ENCODE data around the gene GFI1. TPM values are rescaled to one million over a fixed set of nuclear protein-coding genes. Genes with fewer than 3 reads are reported as not detected.
A peak's percentile ranks its signal among the peaks of the same experiment; 100 is the strongest.
"Not testable (repeated sequence)": the region's sequence is repeated elsewhere in the genome, so short reads cannot be mapped to it uniquely, and the experiment has no call there.

The GFI1 gene
- polyA plus RNA-seq, 6 donors from 2014 or later, result 0.11 to 0.23 (median 0.20) TPM; not detected in 3

- H3K4me3 Mint-ChIP-seq, result peak overlapping the region in 1 of 8 donors; percentile 33
- ATAC-seq (ENCODE audit: low read depth in 2 of 2) (no peak), DNase-seq (no peak)
- no peaks in the 10 kb centered on the region for H3K4me1 Mint-ChIP-seq
- H3K9me3 Mint-ChIP-seq, result no peaks in the 10 kb centered on the region
- no peaks in the 10 kb centered on the region for H3K27me3 Mint-ChIP-seq
- no peak overlapping the region for H3K27ac Mint-ChIP-seq
- no peaks in the 10 kb centered on the region for H3K36me3 Mint-ChIP-seq
Measured at GRCh38 chr1:92442351-92442750, 44.4 kb downstream of the GFI1 start.

- H3K9me3 Mint-ChIP-seq, result peaks cover 0 to 5% (median under 1%) of the 10 kb centered on the region in 7 donors
- H3K4me3 Mint-ChIP-seq, result no peak overlapping the region
- no peaks in the 10 kb centered on the region for H3K4me1 Mint-ChIP-seq
- ATAC-seq (ENCODE audit: low read depth in 2 of 2), result no peak
- no peak overlapping the region for H3K27ac Mint-ChIP-seq
- no peaks in the 10 kb centered on the region for H3K36me3 Mint-ChIP-seq
- H3K27me3 Mint-ChIP-seq, result no peaks in the 10 kb centered on the region
- no peak for DNase-seq
Measured at GRCh38 chr1:92441697-92442342, 44.9 kb downstream of the GFI1 start.

GRCh38 chr1:92441316-92441696, 45.4 kb downstream of the GFI1 start:
- H3K27me3 Mint-ChIP-seq, result no peaks in the 10 kb centered on the region
- H3K4me1 Mint-ChIP-seq, result no peaks in the 10 kb centered on the region
- ATAC-seq (ENCODE audit: low read depth in 2 of 2), result no peak
- peaks cover 0 to 8% (median 2%) of the 10 kb centered on the region in 7 donors for H3K9me3 Mint-ChIP-seq
- no peak overlapping the region for H3K4me3 Mint-ChIP-seq
- H3K27ac Mint-ChIP-seq, result no peak overlapping the region
- H3K36me3 Mint-ChIP-seq, result no peaks in the 10 kb centered on the region
- no peak for DNase-seq

- no peak for ATAC-seq (ENCODE audit: low read depth in 2 of 2)
Measured at GRCh38 chr1:92439291-92439690, 47.4 kb downstream of the GFI1 start.

GRCh38 chr1:92434572-92434971, 52.2 kb downstream of the GFI1 start:
- H3K36me3 Mint-ChIP-seq; H3K4me3 Mint-ChIP-seq; ATAC-seq (ENCODE audit: low read depth in 2 of 2); DNase-seq; H3K27ac Mint-ChIP-seq; H3K27me3 Mint-ChIP-seq; H3K4me1 Mint-ChIP-seq: not testable (repeated sequence)
- peaks cover 3 to 26% (median 7%) of the 10 kb centered on the region in 7 donors for H3K9me3 Mint-ChIP-seq

More at GRCh38 chr1:92439291-92439690, 47.4 kb downstream of the GFI1 start:
- H3K4me1 Mint-ChIP-seq, result no peaks in the 10 kb centered on the region
- H3K27ac Mint-ChIP-seq, result no peak overlapping the region
- no peaks in the 10 kb centered on the region for H3K27me3 Mint-ChIP-seq
- H3K36me3 Mint-ChIP-seq, result no peaks in the 10 kb centered on the region
- DNase-seq, result no peak
- H3K4me3 Mint-ChIP-seq, result no peak overlapping the region
- peaks cover 0 to 15% (median 4%) of the 10 kb centered on the region in 7 donors for H3K9me3 Mint-ChIP-seq

GRCh38 chr1:92430030-92430429, 56.7 kb downstream of the GFI1 start:
- no peak overlapping the region for H3K4me3 Mint-ChIP-seq
- no peak for DNase-seq
- H3K9me3 Mint-ChIP-seq, result peaks cover 0 to 20% (median 3%) of the 10 kb centered on the region in 7 donors
- H3K27ac Mint-ChIP-seq, result no peak overlapping the region
- H3K36me3 Mint-ChIP-seq, result no peaks in the 10 kb centered on the region
- no peaks in the 10 kb centered on the region for H3K4me1 Mint-ChIP-seq
- ATAC-seq (ENCODE audit: low read depth in 2 of 2), result no peak
- H3K27me3 Mint-ChIP-seq, result no peaks in the 10 kb centered on the region

GRCh38 chr1:92425617-92426016, 61.1 kb downstream of the GFI1 start:
- no peak for ATAC-seq (ENCODE audit: low read depth in 2 of 2)
- Mint-ChIP-seq H3K4me3 (no peak overlapping the region), H3K27ac (no peak overlapping the region), H3K27me3 (no peaks in the 10 kb centered on the region), H3K9me3 (peaks cover 0 to 4% (median 0%) of the 10 kb centered on the region in 7 donors), H3K36me3 (no peaks in the 10 kb centered on the region), H3K4me1 (no peaks in the 10 kb centered on the region)
- DNase-seq, result no peak

Other genes with a start within 250 kb of the GFI1 start
- gene GLMN, start 187.9 kb downstream of the GFI1 start, polyA plus RNA-seq (ENCODE audit: low read depth in 6 of 6), result 1 to 10 TPM; 5.8 to 9.1 (median 7.2) TPM
- 10 to 100 TPM in 5 of 6 donors, 1 to 10 TPM in 1; 9.7 to 26.7 (median 16.6) TPM for gene RPAP2, start 187.9 kb downstream of the GFI1 start, polyA plus RNA-seq (ENCODE audit: low read depth in 6 of 6)

Measured in naive B cell (primary cell).